Retinal pigment epithelial cell (primary cell): ENCODE data around the gene UBAC2.

ENCODE experiments used
- DNase-seq: peaks from one replicate; pipeline ENCODE4 v3.0.0-alpha.2; 2010; ENCODE audit warnings: low read depth
- H3K4me3 ChIP-seq: 2 replicates; pipeline ENCODE4 v1.5.1; 2011; ENCODE audit warnings: mild to moderate bottlenecking, low read length, control low read depth, moderate library complexity
- TF ChIP-seq, protein P1 (sequence below): conservative IDR thresholded peaks from 2 replicates; pipeline ENCODE4 v1.5.1; 2011; ENCODE audit warnings: low read depth, low read length, control low read depth, inconsistent platforms

Gene UBAC2

DNA sequence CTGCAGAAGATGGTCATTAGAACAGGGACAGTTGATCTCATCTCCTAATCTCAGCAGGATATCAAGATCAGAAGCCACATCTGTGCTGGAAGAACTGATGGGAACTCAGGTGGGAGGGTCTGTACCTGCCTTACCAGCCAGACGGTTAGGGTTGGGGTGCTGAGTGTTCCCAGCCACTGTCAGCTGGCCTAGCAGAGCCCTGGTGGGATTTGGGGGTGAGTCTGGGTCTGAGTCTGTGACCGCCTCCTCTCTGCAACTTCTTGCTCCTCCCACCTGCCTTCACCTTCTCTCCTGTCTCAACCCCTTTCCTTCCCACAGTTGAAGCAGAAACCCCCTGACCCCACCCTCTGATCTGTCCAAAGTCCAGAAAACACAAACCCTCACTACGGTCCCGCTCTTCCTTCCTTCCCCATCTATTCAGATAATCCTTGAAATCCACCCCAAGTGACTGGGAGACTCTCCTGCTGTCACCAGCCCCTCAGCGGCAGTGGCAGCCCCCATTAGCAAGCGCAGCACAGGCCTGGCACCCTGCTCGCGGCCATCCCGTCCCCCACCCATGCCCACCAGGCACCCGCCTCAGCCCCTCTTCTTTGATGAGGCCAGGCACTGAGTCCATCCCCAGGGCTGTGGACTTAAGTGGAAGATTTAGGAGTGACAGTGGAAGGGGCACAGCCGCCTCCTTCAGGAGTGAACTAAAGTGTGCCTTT, 198.4 kb downstream of the UBAC2 start:
- no peak for DNase-seq
- TF ChIP-seq, protein P1, sequence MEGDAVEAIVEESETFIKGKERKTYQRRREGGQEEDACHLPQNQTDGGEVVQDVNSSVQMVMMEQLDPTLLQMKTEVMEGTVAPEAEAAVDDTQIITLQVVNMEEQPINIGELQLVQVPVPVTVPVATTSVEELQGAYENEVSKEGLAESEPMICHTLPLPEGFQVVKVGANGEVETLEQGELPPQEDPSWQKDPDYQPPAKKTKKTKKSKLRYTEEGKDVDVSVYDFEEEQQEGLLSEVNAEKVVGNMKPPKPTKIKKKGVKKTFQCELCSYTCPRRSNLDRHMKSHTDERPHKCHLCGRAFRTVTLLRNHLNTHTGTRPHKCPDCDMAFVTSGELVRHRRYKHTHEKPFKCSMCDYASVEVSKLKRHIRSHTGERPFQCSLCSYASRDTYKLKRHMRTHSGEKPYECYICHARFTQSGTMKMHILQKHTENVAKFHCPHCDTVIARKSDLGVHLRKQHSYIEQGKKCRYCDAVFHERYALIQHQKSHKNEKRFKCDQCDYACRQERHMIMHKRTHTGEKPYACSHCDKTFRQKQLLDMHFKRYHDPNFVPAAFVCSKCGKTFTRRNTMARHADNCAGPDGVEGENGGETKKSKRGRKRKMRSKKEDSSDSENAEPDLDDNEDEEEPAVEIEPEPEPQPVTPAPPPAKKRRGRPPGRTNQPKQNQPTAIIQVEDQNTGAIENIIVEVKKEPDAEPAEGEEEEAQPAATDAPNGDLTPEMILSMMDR: no peak
- H3K4me3 ChIP-seq: no peak overlapping the region

DNA sequence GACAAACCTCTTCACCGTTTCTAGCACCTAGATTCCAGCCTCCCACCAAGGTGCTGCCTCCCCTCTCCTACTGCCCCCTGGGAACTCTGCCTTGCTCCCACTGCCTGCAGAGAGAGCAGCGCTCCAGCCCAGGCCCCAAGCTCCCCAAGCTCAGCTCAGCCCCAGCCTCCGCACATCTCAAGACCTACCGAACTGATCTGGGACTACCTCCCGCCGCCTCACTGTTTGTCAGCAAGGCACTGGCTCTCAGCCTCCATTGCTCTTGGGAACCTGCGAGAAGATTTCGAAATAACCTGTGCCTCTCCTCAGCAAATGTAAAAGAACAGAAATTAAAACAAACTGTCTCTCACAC, 198.9 kb downstream of the UBAC2 start:
- TF ChIP-seq, protein P1: no peak
- no peak overlapping the region for H3K4me3 ChIP-seq
- DNase-seq: no peak

DNA sequence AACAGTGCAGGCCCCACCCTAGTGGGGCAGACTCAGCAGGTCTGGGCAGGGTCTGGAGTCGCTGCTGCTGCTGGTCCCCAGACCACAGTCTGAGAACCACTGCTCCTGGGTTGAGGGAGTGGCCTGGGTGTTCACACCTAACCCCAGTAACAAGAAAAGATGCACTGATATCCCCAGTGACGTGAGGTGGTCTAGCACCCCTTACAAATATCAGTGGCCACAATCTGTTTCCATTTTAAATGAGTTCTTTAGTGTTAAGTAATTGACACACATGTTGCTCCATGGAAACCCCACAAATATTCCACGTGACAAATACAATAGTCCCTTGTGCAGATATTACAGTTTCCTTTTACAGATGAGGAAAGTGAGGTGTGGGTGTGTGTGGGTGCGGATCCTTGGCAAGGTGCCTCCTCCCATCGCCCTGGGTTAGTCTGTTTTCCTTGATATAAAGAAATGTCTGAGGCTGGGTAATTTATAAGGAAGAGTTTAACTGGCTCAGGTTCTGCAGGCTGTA, 202.9 kb downstream of the UBAC2 start:
- H3K4me3 ChIP-seq: no peak overlapping the region
- TF ChIP-seq, protein P1: no peak
- DNase-seq: no peak

DNA sequence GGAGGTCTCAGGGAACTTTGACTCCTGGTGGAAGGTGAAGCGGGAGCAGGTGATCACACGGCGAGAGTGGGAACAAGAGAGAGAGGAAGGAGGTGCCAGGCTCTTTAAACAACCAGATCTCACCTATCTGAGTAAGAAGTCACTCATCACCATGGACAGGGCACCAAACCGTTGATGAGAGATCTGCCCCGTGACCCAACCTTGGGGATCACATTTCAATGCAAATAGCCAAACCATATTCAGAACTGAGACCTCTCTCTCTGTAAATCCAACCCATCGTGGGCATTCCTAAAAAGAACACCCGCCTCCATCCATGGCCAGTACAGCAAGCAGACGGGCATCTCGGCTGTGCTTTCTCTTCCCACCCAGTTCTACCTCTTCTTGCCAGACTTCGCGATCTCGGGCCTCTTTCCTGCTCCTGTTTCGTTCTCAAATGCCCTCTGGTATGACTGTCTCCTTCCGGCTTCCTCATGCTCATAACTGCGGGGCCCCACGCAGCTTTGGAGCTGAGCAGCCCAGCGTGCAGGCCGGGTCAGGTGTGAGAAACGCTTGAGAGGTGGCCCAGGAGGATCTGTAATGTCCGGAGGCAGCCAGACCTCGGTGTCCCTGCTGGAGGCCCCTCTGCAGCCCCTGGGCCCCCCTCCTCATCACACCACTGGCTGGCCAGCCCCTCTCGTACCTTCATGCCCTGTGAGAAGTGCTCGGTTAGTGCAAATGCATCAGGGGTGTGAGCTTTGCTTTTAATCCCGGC, 203.5 kb downstream of the UBAC2 start:
- no peak for DNase-seq
- no peak overlapping the region for H3K4me3 ChIP-seq

DNA sequence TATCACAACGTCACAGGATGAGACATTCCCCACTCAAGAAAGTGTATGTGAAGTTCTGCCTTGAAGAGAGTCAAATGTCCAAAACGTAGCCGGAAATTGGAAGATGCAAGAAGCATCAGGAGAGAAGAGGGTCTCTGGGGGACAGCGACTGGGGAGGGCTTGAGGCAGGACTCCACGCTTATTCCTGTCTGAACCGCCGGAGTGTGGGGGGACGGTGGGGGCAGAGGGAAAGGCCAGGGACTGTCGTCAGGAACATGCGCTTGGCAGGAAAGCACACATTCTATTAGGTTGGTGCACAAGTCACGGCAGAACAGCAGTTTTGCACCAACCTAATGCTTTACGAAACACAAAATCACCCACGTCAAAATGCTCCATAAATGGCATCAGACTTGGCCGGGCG, 205.3 kb downstream of the UBAC2 start:
- H3K4me3 ChIP-seq: no peak overlapping the region
- DNase-seq: no peak
- TF ChIP-seq, protein P1: no peak

More for the DNA sequence above, 203.5 kb downstream of the UBAC2 start:
- TF ChIP-seq, protein P1: no peak

DNA sequence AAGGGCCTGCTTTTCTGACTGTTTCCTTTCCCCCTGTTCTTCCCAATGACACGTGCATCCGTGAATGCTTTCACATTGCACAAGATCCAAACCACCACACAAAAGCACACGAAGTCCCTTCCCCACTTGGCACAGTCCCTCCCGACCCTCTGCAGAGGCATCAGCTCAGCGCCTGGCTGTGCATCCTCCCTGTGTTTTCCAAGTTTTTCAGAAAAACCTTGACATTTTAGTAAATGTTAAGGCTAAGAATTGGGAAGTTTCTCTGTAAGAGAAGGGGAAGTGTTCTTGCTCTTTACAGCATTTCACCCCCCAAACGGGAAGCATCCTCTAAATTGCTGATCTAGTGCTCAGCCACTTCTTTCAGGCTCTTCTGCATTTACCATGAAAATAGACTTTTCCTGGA, 206.1 kb downstream of the UBAC2 start:
- TF ChIP-seq, protein P1: no peak
- no peak overlapping the region for H3K4me3 ChIP-seq
- no peak for DNase-seq
